Esophagus muscularis mucosa (tissue), 3 donors: Measurements from ENCODE around the gene SLC27A1.

ENCODE experiments used
- POLR2AphosphoS5 ChIP-seq, 2 donors: sonication (generic); formaldehyde crosslinking; IDR thresholded peaks; one replicate each; pipeline ENCODE4 v1.6.1; 2017; ENCODE audit warnings: antibody characterized with exemption in 2 of 2
- TF ChIP-seq, protein P1 (sequence below), 3 experiments: fragments of 200-600 bp in 2 of 3; fragments of 450-650 bp in 1 of 3; sonication (generic) in 2 of 3; IDR thresholded peaks; one replicate each; pipeline ENCODE4 v1.5.1; 2017 to 2019; ENCODE audit warnings: antibody characterized with exemption in 3 of 3, mild to moderate bottlenecking in 2 of 3, moderate library complexity in 1 of 3

- peak; percentile 17 to 38 for TF ChIP-seq POLR2AphosphoS5 (IDR thresholded peaks at IDR 0.05)
- TF ChIP-seq, protein P1, sequence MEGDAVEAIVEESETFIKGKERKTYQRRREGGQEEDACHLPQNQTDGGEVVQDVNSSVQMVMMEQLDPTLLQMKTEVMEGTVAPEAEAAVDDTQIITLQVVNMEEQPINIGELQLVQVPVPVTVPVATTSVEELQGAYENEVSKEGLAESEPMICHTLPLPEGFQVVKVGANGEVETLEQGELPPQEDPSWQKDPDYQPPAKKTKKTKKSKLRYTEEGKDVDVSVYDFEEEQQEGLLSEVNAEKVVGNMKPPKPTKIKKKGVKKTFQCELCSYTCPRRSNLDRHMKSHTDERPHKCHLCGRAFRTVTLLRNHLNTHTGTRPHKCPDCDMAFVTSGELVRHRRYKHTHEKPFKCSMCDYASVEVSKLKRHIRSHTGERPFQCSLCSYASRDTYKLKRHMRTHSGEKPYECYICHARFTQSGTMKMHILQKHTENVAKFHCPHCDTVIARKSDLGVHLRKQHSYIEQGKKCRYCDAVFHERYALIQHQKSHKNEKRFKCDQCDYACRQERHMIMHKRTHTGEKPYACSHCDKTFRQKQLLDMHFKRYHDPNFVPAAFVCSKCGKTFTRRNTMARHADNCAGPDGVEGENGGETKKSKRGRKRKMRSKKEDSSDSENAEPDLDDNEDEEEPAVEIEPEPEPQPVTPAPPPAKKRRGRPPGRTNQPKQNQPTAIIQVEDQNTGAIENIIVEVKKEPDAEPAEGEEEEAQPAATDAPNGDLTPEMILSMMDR (IDR thresholded peaks at IDR 0.05): no peak
Measured at GRCh38 chr19:17475541-17476115, 5.3 kb downstream of the SLC27A1 start.
